ENCODE measurements around the gene NELFA. TPM values are rescaled to one million over a fixed set of nuclear protein-coding genes. Genes with fewer than 3 reads are reported as not detected.
A peak's percentile ranks its signal among the peaks of the same experiment; 100 is the strongest.

Gene NELFA
- total RNA-seq (10 to 100 TPM; 31.3 to 33.6 TPM), polyA plus RNA-seq (10 to 100 TPM; 17.8 to 18.2 TPM)
- long read RNA-seq, donor 1, transcript NELFA-202 (11 exons, 3,343 nt) = major isoform, 12 of 66 reads
- long read RNA-seq, donor 1, partial matches to known transcripts = 10 of 66 reads
- long read RNA-seq, donor 1, other reads (novel, unspliced or antisense) = 42 of 66 reads
- long read RNA-seq, donor 2, transcript NELFA-202 (11 exons, 3,343 nt) = major isoform, 6 of 17 reads
- long read RNA-seq, donor 2, partial matches to known transcripts = 10 of 17 reads
- long read RNA-seq, donor 2, other reads (novel, unspliced or antisense) = 0 of 17 reads
- long read RNA-seq, donor 3, partial matches to known transcripts = 0 of 5 reads
- long read RNA-seq, donor 3, other reads (novel, unspliced or antisense) = 0 of 5 reads
- long read RNA-seq, donor 4, partial matches to known transcripts = 0 of 1 reads
- long read RNA-seq, donor 4, other reads (novel, unspliced or antisense) = 0 of 1 reads
- long read RNA-seq, donor 5, transcript NELFA-202 (11 exons, 3,343 nt) = major isoform, 14 of 40 reads
- long read RNA-seq, donor 5, partial matches to known transcripts = 24 of 40 reads
- long read RNA-seq, donor 5, other reads (novel, unspliced or antisense) = 0 of 40 reads

GRCh38 chr4:2008921-2009650 is at the start of gene NELFA:
NELFA (minus strand) TSS chr4:2008974; CDS start chr4:2008959, 15 bp downstream.
- peak within 1 kb of the TSS; percentile 93 to 99 for H3K27ac ChIP-seq (ENCODE audit: low read depth in 1 of 2, low read length in 1 of 2)

GRCh38 chr4:2057382-2058065 is 48.8 kb upstream of the NELFA start:
- H3K36me3 ChIP-seq (ENCODE audit: control insufficient read depth in 4 of 4, insufficient read depth in 4 of 4, low read length in 4 of 4) = no peaks in the 10 kb centered on the region
- H3K4me1 ChIP-seq (ENCODE audit: control insufficient read depth in 5 of 5, insufficient read depth in 5 of 5, low read length in 5 of 5) = peaks cover 0 to 12% (median 0%) of the 10 kb centered on the region in 5 donors
- H3K9me3 ChIP-seq (ENCODE audit: control insufficient read depth in 4 of 4, insufficient read depth in 3 of 4, low read length in 3 of 4) = no peaks in the 10 kb centered on the region
- no peak overlapping the region for H3K9ac ChIP-seq (ENCODE audit: insufficient read depth in 1 of 2, low read length in 2 of 2)
- WGBS, 2 donors = 69 to 71% methylated on average over 26 of the region's 26 CpGs
- H3K27ac ChIP-seq (ENCODE audit: low read depth in 1 of 2, low read length in 1 of 2) = no peak overlapping the region
- no peak for TF ChIP-seq CTCF (IDR thresholded peaks at IDR 0.05; ENCODE audit: control extremely low read depth, extremely low read depth)
- H3K27me3 ChIP-seq (ENCODE audit: control insufficient read depth in 3 of 3, insufficient read depth in 3 of 3, low read length in 2 of 3) = peaks cover 26 to 31% (median 30%) of the 10 kb centered on the region in 3 donors
- no peak overlapping the region for H3K4me3 ChIP-seq
- DNase-seq (peak in 1 of 3 donors; percentile 7), ATAC-seq (ENCODE audit: insufficient read depth, low FRiP score) (no peak)

More at GRCh38 chr4:2008921-2009650, at the start of gene NELFA:
- no peak for TF ChIP-seq CTCF (IDR thresholded peaks at IDR 0.05; ENCODE audit: control extremely low read depth, extremely low read depth)
- Histone ChIP-seq H3K9me3 (ENCODE audit: control insufficient read depth in 4 of 4, insufficient read depth in 3 of 4, low read length in 3 of 4) (no peaks in the 10 kb centered on the region), H3K4me1 (ENCODE audit: control insufficient read depth in 5 of 5, insufficient read depth in 5 of 5, low read length in 5 of 5) (peaks cover 5 to 15% (median 6%) of the 10 kb centered on the region in 5 donors), H3K4me3 (peak within 1 kb of the TSS; percentile 98), H3K9ac (ENCODE audit: insufficient read depth in 1 of 2, low read length in 2 of 2) (peak within 1 kb of the TSS; percentile 37 to 76), H3K36me3 (ENCODE audit: control insufficient read depth in 4 of 4, insufficient read depth in 4 of 4, low read length in 4 of 4) (peaks cover 0 to 8% (median 6%) of the 10 kb centered on the region in 4 donors), H3K27me3 (ENCODE audit: control insufficient read depth in 3 of 3, insufficient read depth in 3 of 3, low read length in 2 of 3) (no peaks in the 10 kb centered on the region)
- peak; percentile 95 to 97 (median 97) for DNase-seq
- 0 to 1% methylated on average over 91 to 95 of the region's 95 CpGs for WGBS, 2 donors
- peak; percentile 95 for ATAC-seq (ENCODE audit: insufficient read depth, low FRiP score)

GRCh38 chr4:2054217-2054616 is 45.4 kb upstream of the NELFA start:
- Histone ChIP-seq H3K4me1 (ENCODE audit: control insufficient read depth in 5 of 5, insufficient read depth in 5 of 5, low read length in 5 of 5) (peaks cover 0 to 6% (median 0%) of the 10 kb centered on the region in 5 donors), H3K27me3 (ENCODE audit: control insufficient read depth in 3 of 3, insufficient read depth in 3 of 3, low read length in 2 of 3) (peaks cover 6 to 37% (median 31%) of the 10 kb centered on the region in 3 donors), H3K9me3 (ENCODE audit: control insufficient read depth in 4 of 4, insufficient read depth in 3 of 4, low read length in 3 of 4) (no peaks in the 10 kb centered on the region), H3K36me3 (ENCODE audit: control insufficient read depth in 4 of 4, insufficient read depth in 4 of 4, low read length in 4 of 4) (no peaks in the 10 kb centered on the region), H3K9ac (ENCODE audit: insufficient read depth in 1 of 2, low read length in 2 of 2) (no peak overlapping the region), H3K27ac (ENCODE audit: low read depth in 1 of 2, low read length in 1 of 2) (no peak overlapping the region), H3K4me3 (no peak overlapping the region)
- WGBS, 2 donors = 67 to 74% methylated on average over 6 of the region's 6 CpGs
- ATAC-seq (ENCODE audit: insufficient read depth, low FRiP score) (no peak), DNase-seq (no peak)
- no peak for TF ChIP-seq CTCF (IDR thresholded peaks at IDR 0.05; ENCODE audit: control extremely low read depth, extremely low read depth)
